ENCODE data around the gene ANO2.

The ANO2 gene

DNA sequence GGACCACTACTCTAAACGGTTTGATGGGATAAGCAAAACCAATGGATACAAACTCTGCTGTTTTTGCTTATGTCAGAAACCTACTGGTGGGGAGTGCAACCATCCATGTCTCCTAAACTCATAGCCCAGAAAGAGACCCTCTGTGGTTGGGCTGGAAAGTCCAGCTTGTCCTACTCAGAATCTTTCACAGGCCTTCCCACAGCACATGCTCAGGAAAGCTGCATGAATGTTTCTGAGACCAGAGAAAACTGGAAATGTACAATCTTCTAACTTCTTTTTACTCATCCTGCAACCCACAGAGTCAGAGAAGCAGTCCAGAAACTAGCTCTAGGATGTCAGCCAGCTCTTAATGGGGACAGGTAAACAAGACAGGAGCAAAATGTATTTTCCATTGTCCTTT lies 73.3 kb downstream of the ANO2 start:
- DNase-seq (ENCODE audit: low read depth): no peak
- H3K4me3 ChIP-seq (ENCODE audit: low read depth, low read length): no peak overlapping the region
- TF ChIP-seq CTCF (IDR thresholded peaks at IDR 0.05; ENCODE audit: low read depth, low read length): no peak
- TF ChIP-seq MYC (IDR thresholded peaks at IDR 0.05; ENCODE audit: low read depth, low read length): no peak
- no peak for TF ChIP-seq MAX (IDR thresholded peaks at IDR 0.05; ENCODE audit: low read depth, low read length)
- TF ChIP-seq POLR2A (IDR thresholded peaks at IDR 0.05; ENCODE audit: extremely low read depth, insufficient read length): no peak

DNA sequence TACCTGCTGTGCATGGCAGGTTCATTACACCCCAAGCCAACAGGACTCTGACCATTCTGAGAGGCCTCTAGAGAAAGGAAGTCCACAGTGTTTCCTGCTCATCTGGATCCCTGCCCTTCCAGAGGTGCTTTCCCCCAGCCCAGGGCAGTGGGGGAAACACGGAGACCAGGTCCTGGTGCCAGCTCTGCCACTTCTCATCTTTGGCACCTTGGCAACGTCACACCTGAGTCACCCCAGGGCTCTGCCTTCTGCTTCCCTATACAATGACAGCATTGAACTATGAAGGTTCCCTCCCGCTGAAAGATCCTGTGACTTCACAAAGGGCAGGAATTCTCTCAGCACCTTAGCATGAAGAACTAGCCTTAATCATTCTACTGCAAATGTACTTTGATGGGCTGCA lies 74.9 kb downstream of the ANO2 start:
- no peak for TF ChIP-seq POLR2A (IDR thresholded peaks at IDR 0.05; ENCODE audit: extremely low read depth, insufficient read length)
- TF ChIP-seq MYC (IDR thresholded peaks at IDR 0.05; ENCODE audit: low read depth, low read length): no peak
- TF ChIP-seq CTCF (IDR thresholded peaks at IDR 0.05; ENCODE audit: low read depth, low read length): no peak
- TF ChIP-seq MAX (IDR thresholded peaks at IDR 0.05; ENCODE audit: low read depth, low read length): no peak
- H3K4me3 ChIP-seq (ENCODE audit: low read depth, low read length): no peak overlapping the region
- no peak for DNase-seq (ENCODE audit: low read depth)

DNA sequence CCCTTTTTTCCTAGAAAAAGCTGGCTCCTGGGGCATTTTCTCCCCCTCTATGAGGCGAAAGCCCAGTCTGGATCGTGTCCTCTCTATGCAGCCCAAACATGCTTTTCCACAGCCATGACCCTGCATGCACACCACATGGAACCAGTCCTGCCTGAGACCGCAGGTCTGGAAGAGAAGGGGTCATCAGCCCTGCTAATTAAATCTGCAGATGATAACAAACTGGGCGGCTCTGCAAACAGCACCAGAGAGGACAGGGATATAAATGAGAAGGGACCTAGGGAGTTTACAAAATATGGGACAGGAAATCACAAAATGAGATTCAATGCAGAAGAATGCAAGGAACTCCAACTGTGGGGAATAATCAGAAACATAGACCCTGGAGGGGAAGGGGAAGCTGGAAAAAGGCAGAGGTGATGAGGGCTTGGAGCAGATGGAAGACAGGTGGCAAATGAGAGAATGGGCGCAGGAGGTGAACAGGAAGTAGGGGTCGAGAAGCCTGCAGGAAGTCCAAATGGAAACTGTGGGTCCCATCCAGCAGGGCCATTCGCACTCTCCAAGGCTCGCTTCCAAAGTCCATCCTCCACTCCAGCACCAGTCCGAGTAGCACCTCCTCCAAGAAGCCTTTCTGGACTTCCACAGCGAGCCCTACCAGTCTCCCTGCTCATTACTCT lies 76.3 kb downstream of the ANO2 start:
- H3K4me3 ChIP-seq (ENCODE audit: low read depth, low read length): no peak overlapping the region
- DNase-seq (ENCODE audit: low read depth): no peak
- no peak for TF ChIP-seq MAX (IDR thresholded peaks at IDR 0.05; ENCODE audit: low read depth, low read length)
- TF ChIP-seq MYC (IDR thresholded peaks at IDR 0.05; ENCODE audit: low read depth, low read length): no peak
- no peak for TF ChIP-seq POLR2A (IDR thresholded peaks at IDR 0.05; ENCODE audit: extremely low read depth, insufficient read length)
- no peak for TF ChIP-seq CTCF (IDR thresholded peaks at IDR 0.05; ENCODE audit: low read depth, low read length)

GRCh38 chr12:5865397-5865796 lies 79.7 kb downstream of the ANO2 start:
- no peak overlapping the region for H3K4me3 ChIP-seq (ENCODE audit: low read depth, low read length)
- TF ChIP-seq CTCF (IDR thresholded peaks at IDR 0.05; ENCODE audit: low read depth, low read length) (no peak), POLR2A (IDR thresholded peaks at IDR 0.05; ENCODE audit: extremely low read depth, insufficient read length) (no peak), MYC (IDR thresholded peaks at IDR 0.05; ENCODE audit: low read depth, low read length) (no peak), MAX (IDR thresholded peaks at IDR 0.05; ENCODE audit: low read depth, low read length) (no peak)
- DNase-seq (ENCODE audit: low read depth): no peak

DNA sequence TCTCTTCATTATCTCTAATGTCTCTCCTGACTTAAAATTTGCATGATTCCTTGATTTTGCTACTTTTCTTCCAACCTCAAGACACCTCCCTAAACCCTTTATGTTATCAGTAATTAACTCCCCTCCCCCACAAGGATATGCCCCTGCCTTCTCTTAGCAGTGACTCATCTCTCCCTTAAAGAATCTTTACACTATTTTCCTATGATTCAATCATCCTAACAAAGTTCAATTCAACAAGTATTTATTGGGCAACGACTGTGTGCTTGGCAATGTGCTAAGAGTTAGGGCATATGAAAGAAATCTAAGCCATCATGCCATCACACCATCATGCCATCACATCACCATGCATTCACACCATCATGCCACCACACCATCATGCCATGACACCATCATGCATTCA lies 80.1 kb downstream of the ANO2 start:
- no peak overlapping the region for H3K4me3 ChIP-seq (ENCODE audit: low read depth, low read length)
- TF ChIP-seq CTCF (IDR thresholded peaks at IDR 0.05; ENCODE audit: low read depth, low read length) (no peak), MYC (IDR thresholded peaks at IDR 0.05; ENCODE audit: low read depth, low read length) (no peak), POLR2A (IDR thresholded peaks at IDR 0.05; ENCODE audit: extremely low read depth, insufficient read length) (no peak), MAX (IDR thresholded peaks at IDR 0.05; ENCODE audit: low read depth, low read length) (no peak)
- DNase-seq (ENCODE audit: low read depth): no peak

Data from NB4 (cell line).